Natural killer cell (primary cell): ENCODE data around the gene CTSG. TPM values are rescaled to one million over a fixed set of nuclear protein-coding genes. Genes with fewer than 3 reads are reported as not detected.
A peak's percentile ranks its signal among the peaks of the same experiment; 100 is the strongest.
"Not testable (repeated sequence)": the region's sequence is repeated elsewhere in the genome, so short reads cannot be mapped to it uniquely, and the experiment has no call there.

ENCODE experiments used
- ATAC-seq, 3 donors: fragments of 150-1000 bp in 2 of 3; fragments of 200-7000 bp in 1 of 3; cut with Tn5 transposase; 1 replicate in 1 of 3; 2 replicates in 2 of 3; pipeline ENCODE4 v1.10.0; 2021; ENCODE audit warnings: mild to moderate bottlenecking in 2 of 3, moderate library complexity in 2 of 3
- DNase-seq, 2 donors: peaks; one replicate each; pipeline versions ENCODE4 v3.0.0 to v3.0.0-alpha.2; 2013 to 2021; ENCODE audit warnings: mixed read lengths in 1 of 2
- H3K27ac ChIP-seq: one replicate; pipeline ENCODE4 v1.5.1; 2013; ENCODE audit warnings: mild to moderate bottlenecking, low read length
- H3K27me3 ChIP-seq: one replicate; pipeline ENCODE4 v1.6.1; 2013; ENCODE audit warnings: low read length; ENCODE audit not compliant: control insufficient read depth, insufficient read depth
- H3K36me3 ChIP-seq: one replicate; pipeline ENCODE4 v1.6.1; 2013; ENCODE audit warnings: low read length; ENCODE audit not compliant: control insufficient read depth, insufficient read depth
- H3K4me1 ChIP-seq: one replicate; pipeline ENCODE4 v1.6.1; 2013; ENCODE audit warnings: low read length; ENCODE audit not compliant: control insufficient read depth, insufficient read depth
- H3K4me3 ChIP-seq: one replicate; pipeline ENCODE4 v1.5.1; 2013; ENCODE audit warnings: low read length
- H3K9me3 ChIP-seq: one replicate; pipeline ENCODE4 v1.6.1; 2013; ENCODE audit warnings: low read length; ENCODE audit not compliant: control insufficient read depth, insufficient read depth
- H3K27ac Mint-ChIP-seq, 2 donors: one replicate each; pipeline ENCODE4 v1.8.0; 2022; ENCODE audit warnings: mild to moderate bottlenecking in 2 of 2, mixed read lengths in 2 of 2, moderate library complexity in 1 of 2
- H3K27me3 Mint-ChIP-seq, 2 donors: one replicate each; pipeline ENCODE4 v1.8.0; 2022; ENCODE audit warnings: low read depth in 2 of 2, mixed read lengths in 2 of 2
- H3K36me3 Mint-ChIP-seq: one replicate; pipeline ENCODE4 v1.8.0; 2022; ENCODE audit warnings: mixed read lengths
- H3K4me1 Mint-ChIP-seq, 2 donors: one replicate each; pipeline ENCODE4 v1.8.0; 2022; ENCODE audit warnings: mixed read lengths in 2 of 2
- H3K4me3 Mint-ChIP-seq: one replicate; pipeline ENCODE4 v1.8.0; 2022; ENCODE audit warnings: mild to moderate bottlenecking, moderate library complexity, mixed read lengths
- H3K9me3 Mint-ChIP-seq, 2 donors: one replicate each; pipeline ENCODE4 v1.8.0; 2022; ENCODE audit warnings: mixed read lengths in 2 of 2
- WGBS: methylation state at CpG from one replicate; pipeline ENCODE4 v1.1.7; 2013; ENCODE audit warnings: missing lambda C conversion rate; ENCODE audit not compliant: insufficient coverage; 5-methylcytosine and 5-hydroxymethylcytosine counted together
- intact Hi-C: fragments of 100-400 bp; cut with micrococcal nuclease; formaldehyde crosslinking; loops from one replicate; pipeline ENCODE4 v1.14.2; 2022
- total RNA-seq, 4 donors: library from RNA; stranded (reverse); fragments of 120-200 nt in 1 of 4; gene quantifications; one replicate each; pipeline versions ENCODE4 v1.2.3 to v1.2.4, GENCODE V29; 2013 to 2022
- TF ChIP-seq, protein P1 (sequence below): fragments of 200-600 bp; IDR thresholded peaks from one replicate; pipeline ENCODE4 v1.8.0; 2022; ENCODE audit warnings: antibody characterized with exemption

CTSG gene
- total RNA-seq, 3 donors from 2014 or later (not counting 1 experiment from before 2014, with no cell fraction given): 0.43 to 1.0 TPM; not detected in 1

DNA sequence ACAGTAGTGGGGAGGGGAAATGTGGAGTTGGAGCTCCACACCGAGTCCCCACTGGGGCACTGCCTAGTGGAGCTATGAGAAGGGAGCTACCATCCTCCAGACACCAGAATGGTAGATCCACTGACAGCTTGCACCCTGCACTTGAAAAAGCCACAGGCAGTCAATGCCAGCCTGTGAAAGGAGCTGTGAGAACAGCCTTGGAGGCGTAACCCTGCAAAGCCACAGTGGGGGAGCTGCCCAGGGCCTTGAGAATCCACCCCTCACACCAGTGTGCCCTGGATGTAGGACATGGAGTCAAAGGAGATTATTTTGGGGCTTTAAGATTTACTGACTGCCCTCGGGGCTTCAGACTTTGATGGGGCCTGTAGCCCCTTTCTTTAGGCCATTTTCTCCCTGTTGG lies 12.5 kb downstream of the CTSG start:
- intact Hi-C loops: no loop called here

DNA sequence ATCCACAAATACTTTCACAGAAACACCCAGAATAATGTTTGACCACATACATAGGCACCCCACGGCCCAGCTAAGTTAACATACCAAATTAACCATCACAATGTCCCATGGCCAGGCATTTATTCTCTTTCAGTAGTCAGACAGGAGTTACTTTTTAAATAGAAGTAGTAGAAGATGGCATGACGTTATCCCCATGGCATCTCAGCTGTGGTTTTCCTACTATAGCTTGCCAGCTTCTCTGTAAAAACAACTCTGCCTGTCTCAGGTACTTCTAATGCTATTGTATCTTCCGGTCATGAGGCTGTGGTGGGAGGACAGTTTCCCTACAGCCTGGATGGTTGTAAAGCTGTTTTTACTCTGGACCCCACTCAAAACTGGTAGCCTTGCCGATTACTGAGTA lies 19.3 kb downstream of the CTSG start:
- Mint-ChIP-seq H3K4me3 (no peak overlapping the region), H3K27me3 (peaks cover 0 to 12% of the 10 kb centered on the region in 2 donors), H3K9me3 (peaks cover 0 to 3% of the 10 kb centered on the region in 2 donors), H3K4me1 (no peaks in the 10 kb centered on the region), H3K27ac (no peak overlapping the region), H3K36me3 (no peaks in the 10 kb centered on the region)
- no peak for ATAC-seq
- 84% methylated on average over 4 of the region's 4 CpGs for WGBS
- Histone ChIP-seq H3K4me3 (no peak overlapping the region), H3K36me3 (no peaks in the 10 kb centered on the region), H3K9me3 (no peaks in the 10 kb centered on the region), H3K4me1 (no peaks in the 10 kb centered on the region), H3K27ac (no peak overlapping the region), H3K27me3 (no peaks in the 10 kb centered on the region)
- DNase-seq: no peak
- TF ChIP-seq, protein P1, sequence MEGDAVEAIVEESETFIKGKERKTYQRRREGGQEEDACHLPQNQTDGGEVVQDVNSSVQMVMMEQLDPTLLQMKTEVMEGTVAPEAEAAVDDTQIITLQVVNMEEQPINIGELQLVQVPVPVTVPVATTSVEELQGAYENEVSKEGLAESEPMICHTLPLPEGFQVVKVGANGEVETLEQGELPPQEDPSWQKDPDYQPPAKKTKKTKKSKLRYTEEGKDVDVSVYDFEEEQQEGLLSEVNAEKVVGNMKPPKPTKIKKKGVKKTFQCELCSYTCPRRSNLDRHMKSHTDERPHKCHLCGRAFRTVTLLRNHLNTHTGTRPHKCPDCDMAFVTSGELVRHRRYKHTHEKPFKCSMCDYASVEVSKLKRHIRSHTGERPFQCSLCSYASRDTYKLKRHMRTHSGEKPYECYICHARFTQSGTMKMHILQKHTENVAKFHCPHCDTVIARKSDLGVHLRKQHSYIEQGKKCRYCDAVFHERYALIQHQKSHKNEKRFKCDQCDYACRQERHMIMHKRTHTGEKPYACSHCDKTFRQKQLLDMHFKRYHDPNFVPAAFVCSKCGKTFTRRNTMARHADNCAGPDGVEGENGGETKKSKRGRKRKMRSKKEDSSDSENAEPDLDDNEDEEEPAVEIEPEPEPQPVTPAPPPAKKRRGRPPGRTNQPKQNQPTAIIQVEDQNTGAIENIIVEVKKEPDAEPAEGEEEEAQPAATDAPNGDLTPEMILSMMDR: no peak
- intact Hi-C loops: no loop called here

More for the DNA sequence above, 12.5 kb downstream of the CTSG start:
- Histone ChIP-seq H3K4me1 (no peaks in the 10 kb centered on the region), H3K9me3 (peaks cover 7% of the 10 kb centered on the region), H3K4me3 (no peak overlapping the region), H3K27me3 (no peaks in the 10 kb centered on the region), H3K27ac (no peak overlapping the region), H3K36me3 (no peaks in the 10 kb centered on the region)
- Mint-ChIP-seq H3K9me3 (peaks cover 11 to 17% of the 10 kb centered on the region in 2 donors), H3K4me1 (peaks cover 28 to 45% of the 10 kb centered on the region in 2 donors), H3K4me3 (no peak overlapping the region), H3K36me3 (peaks cover 23% of the 10 kb centered on the region), H3K27ac (peak overlapping the region in 1 of 2 donors; percentile 23), H3K27me3 (peaks cover 0 to 12% of the 10 kb centered on the region in 2 donors)
- TF ChIP-seq, protein P1: no peak
- peak; percentile 37 to 74 (median 60) for ATAC-seq
- no peak for DNase-seq
- WGBS: 65% methylated on average over 3 of the region's 3 CpGs

DNA sequence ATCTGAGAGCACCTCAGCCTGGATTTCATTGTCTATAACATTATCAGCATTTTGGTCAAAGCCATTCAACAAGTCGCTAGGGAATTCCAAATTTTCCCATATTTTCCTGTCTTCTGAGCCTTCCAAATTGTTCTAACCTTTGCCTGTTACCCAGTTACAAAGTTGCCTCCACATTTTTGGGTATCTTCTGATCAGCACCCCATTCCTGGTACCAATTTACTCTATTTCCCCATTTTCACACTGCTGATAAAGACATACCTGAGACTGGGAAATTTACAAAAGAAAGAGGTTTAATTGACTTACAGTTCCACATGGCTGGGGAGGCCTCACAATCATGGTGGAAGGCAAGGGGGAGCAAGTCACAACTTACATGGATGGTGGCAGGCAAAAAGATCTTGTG lies 27.0 kb downstream of the CTSG start:
- 73% methylated on average over 1 of the region's 1 CpG for WGBS
- H3K4me3 ChIP-seq, H3K4me1 Mint-ChIP-seq, DNase-seq, H3K4me3 Mint-ChIP-seq, H3K36me3 ChIP-seq, H3K27ac Mint-ChIP-seq, H3K27me3 ChIP-seq, ATAC-seq, H3K4me1 ChIP-seq, intact Hi-C loops, H3K9me3 ChIP-seq, H3K27ac ChIP-seq: not testable (repeated sequence)
- H3K9me3 Mint-ChIP-seq: peaks cover 10 to 15% of the 10 kb centered on the region in 2 donors
- H3K27me3 Mint-ChIP-seq: peaks cover 0 to 17% of the 10 kb centered on the region in 2 donors
- H3K36me3 Mint-ChIP-seq: peaks cover 46% of the 10 kb centered on the region

DNA sequence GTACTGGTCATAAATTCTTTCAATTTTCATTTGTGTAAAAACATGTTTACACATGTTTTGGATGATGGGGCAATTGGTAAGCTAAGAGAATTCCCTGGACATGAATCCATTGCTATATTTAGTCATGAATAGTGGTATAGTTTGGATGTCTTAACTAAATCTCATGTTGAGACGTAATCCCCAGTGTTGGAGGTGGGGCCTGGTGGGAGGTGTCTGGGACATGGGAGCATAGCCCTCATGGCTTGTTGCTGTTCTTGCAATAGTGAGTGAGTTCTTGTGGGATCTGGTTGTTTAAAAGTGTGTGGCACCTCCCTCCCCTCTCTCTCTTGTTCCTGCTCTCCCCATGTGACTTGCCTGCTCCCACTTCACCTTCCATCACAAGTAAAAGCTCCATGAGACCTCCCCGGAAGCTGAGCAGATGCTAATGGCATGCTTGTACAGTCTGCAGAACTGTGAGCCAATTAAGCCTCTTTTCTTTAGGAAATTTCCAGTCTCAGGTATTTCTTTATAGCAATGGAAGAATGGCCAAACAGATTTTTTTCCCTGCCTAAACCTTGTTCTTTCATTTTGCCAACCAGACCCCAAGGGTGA lies 33.6 kb downstream of the CTSG start:
- Histone ChIP-seq H3K27ac (no peak overlapping the region), H3K9me3 (peaks cover 3% of the 10 kb centered on the region), H3K27me3 (no peaks in the 10 kb centered on the region), H3K4me1 (no peaks in the 10 kb centered on the region), H3K4me3 (no peak overlapping the region), H3K36me3 (no peaks in the 10 kb centered on the region)
- ATAC-seq: no peak
- Mint-ChIP-seq H3K27ac (no peak overlapping the region), H3K36me3 (peaks cover 19% of the 10 kb centered on the region), H3K27me3 (peaks cover 0 to 23% of the 10 kb centered on the region in 2 donors), H3K4me3 (no peak overlapping the region), H3K9me3 (peaks cover 6 to 7% of the 10 kb centered on the region in 2 donors), H3K4me1 (peaks cover 0 to 7% of the 10 kb centered on the region in 2 donors)
- intact Hi-C loops: no loop called here
- no peak for DNase-seq
- TF ChIP-seq, protein P1: no peak
- WGBS: 91% methylated on average over 2 of the region's 2 CpGs
